HG03064 (cell line): ENCODE measurements around the gene VAMP2.

Source experiments
- ATAC-seq: cut with Tn5 transposase; IDR thresholded peaks from one replicate; pipeline ENCODE4 v1.9.1; 2021; ENCODE audit warnings: low read depth; ENCODE audit not compliant: unreplicated experiment

Gene VAMP2

DNA sequence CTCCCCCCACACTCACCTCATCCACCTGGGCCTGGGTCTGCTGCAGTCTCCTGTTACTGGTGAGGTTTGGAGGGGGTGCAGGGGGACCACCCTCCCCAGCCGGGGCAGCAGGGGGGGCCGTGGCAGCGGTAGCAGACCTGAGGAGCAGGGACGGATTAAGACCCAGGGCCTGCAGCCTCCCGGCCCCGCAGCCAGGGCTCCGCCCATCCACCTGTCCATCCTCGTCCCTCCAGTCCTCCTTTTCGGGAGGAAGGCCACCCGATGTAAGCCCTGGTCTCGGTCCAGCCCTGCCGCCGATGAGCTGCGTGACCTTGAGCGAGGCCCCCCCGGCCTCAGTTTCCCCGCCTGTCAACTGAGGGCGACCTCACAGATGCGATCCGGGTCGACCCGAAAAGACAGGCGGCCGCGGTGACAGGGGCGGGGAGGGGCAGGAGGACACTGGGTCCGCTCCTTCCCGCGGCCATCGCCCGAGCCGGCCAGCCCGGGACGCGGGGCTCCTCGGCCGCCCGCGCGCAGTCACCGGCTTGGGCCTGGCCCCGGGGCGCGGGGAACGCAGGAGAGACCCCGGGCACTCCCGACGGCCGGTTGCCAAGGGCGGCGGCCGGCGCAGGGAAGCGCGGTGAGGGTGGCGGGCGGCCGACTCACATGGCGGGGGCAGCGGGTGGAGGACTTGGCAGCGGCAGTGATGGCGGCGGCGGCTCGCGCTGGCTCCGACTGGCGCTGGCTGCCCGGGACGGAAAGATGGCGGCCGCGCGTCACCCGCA, at the start of gene VAMP2:
VAMP2 (minus strand) TSS at position 716 of the 764 bp plus-strand sequence; CDS start at position 647, 69 bp downstream.
- no peak for ATAC-seq

DNA sequence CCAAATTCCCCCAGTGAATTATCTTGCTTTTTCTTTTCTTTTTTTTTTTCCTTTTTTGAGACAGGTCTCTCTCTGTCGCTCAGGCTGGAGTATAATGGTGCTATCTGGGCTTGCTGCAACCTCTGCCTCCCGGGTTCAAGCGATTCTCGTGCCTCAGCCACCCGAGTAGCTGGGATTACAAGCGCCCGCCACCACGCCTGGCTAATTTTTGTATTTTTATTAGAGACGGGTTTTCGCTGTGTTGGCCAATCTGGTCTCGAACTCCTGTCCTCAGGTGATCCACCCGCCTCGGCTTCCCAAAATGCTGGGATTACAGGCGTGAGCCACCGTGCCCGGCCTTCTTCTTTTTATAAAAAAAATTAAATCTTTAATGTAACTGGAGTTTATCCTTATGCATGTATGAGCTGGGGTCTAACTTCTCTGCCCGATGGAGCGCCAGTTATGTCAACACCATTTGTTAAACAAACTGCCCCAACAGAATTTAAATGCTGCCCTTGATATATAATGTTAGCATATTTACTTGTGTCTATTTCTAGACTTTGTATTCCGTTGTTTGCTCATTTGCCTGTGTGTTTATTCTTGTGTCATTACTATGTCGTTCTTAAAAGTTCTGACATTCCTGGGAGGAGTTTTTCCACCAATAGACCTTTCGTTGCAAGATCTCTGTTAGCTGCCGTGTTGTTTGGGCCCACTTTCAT, 48.2 kb upstream of the VAMP2 start:
- no peak for ATAC-seq

GRCh38 chr17:8209907-8210760, 47.4 kb upstream of the VAMP2 start, which contains the start of gene AURKB:
TSS of gene AURKB (minus strand) at chr17:8210575. CDS start at chr17:8210224, 351 bp downstream.
- ATAC-seq = peak; percentile 58

DNA sequence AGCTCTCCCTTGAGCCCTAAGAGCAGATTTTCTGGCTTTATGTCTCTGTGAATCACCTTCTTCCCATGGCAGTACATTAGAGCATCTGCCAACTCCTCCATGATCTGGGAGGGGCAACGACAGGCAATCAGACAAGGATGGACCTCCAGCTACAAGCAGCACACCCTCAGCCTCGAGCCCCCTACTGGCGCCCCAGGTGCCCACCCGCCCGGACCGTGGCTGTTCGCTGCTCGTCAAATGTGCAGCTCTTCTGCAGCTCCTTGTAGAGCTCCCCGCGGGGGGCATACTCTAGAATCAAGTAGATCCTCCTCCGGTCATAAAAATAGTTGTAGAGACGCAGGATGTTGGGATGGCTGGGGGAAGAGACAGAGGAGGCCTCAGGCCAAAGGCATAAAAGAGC, 43.8 kb upstream of the VAMP2 start:
- no peak for ATAC-seq

- no peak for ATAC-seq
Measured at GRCh38 chr17:8204761-8205555, 42.2 kb upstream of the VAMP2 start.

DNA sequence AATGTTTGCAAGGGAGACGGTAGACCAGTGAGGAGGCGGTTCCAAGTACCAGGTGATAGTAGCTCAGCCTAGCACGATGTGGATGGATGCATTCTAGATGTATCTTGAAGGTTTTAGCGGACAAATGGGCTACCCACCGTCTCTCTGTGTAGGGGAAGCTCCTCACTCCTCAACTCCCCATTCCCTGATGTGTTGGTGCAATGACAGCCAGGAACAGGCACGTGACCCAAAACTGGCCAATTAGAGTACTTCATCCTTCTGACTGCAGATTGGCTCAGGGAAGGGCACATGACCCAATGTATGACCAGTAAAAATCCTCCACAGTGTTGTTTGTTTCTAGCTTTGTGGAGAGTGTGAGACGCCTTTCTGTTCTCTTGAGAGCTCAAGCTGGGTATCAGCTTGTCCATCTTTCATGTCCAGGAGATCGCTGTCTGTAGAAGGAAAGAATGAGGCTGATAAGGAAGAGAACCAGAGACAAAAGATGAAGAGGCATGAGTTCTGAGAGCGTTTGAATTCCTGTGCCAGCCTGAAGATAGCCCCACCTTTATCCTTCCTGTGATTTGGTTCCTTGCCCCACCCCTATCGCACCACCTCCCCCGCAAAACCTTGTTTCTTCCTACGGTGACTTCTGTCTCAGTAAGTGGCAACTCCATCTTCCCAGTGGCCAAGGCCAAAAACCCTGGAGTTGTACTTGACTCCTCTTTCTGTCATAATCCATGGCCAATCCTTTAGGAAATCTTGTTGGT, 29.5 kb upstream of the VAMP2 start:
- no peak for ATAC-seq

- ATAC-seq = no peak
Measured at GRCh38 chr17:8190506-8190905, 27.8 kb upstream of the VAMP2 start.

DNA sequence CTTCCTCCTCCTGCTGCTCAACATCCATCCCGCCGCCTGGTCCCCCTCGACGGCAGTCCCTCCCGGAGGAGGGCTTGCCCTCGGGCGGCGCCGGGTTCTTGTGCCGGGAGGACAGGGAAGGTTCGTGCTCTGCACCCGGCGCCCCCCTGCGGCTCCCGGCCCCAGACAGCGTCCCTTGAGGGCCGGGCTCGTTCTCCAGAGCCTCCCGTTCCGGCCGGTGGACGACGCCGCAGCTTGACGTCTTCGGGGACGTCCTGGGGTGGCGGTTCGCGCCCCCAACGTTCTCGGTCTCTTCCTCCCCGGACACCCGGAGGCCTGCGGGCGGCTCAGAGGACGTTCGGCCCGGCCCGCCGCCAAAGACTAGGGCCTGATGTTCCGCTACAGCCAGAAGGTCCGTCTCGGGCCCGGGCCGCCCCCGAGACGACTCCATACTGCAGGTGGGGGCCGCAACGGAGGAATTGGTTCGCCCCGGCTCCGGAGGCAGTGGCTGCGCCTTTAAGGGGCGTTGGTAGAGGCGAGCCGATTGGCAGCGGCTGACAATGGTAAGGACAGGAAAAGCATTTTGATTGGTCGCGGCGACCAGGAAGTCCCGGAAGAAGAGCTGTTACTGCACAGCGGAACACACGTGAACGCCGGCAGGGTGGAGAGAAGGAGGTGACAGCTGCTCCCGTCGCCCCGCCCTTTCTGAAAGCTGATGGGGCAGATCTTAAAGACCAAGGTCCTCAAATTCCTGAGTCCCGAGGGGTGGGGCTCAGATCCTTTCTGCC, 27.1 kb upstream of the VAMP2 start, which contains the start of gene BORCS6:
BORCS6 (minus strand) TSS at position 470 of the 767 bp plus-strand sequence; CDS start at position 430, 40 bp downstream.
- ATAC-seq = peak; percentile 38

- ATAC-seq = no peak
Measured at GRCh38 chr17:8189041-8189710, 26.4 kb upstream of the VAMP2 start.

- ATAC-seq = no peak
Measured at GRCh38 chr17:8188263-8188839, 25.6 kb upstream of the VAMP2 start.

GRCh38 chr17:8187517-8188262, 24.9 kb upstream of the VAMP2 start:
- ATAC-seq = no peak

DNA sequence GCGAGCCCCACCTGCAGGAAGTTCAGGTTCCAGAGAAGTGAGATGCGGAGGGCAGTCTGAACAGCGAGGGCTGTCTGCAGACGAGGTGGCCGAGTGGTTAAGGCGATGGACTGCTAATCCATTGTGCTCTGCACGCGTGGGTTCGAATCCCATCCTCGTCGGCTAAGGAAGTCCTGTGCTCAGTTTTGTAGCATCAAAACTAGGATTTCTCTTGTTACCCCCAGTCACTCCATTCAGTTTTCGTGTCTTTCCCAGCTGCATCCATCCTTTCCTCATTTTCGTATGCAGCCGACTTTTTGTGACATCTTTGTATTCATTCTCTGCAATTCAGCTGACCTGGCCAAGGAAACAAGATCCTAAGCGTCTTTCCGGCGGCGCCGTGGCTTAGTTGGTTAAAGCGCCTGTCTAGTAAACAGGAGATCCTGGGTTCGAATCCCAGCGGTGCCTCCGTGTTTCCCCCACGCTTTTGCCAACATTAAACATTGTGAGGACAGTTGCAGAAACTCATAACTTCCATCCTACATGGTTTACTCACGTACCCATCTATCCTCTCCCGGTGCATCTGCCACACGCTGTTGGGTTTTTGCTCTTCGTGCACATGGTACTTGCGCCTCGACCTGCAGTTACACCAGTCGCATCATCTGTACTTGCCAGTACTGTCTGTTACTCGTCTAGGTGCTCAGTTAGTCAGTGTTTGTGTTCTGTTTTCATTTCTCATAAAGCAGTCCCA, 24.2 kb upstream of the VAMP2 start:
- ATAC-seq = no peak

GRCh38 chr17:8186446-8186786, 23.7 kb upstream of the VAMP2 start:
- no peak for ATAC-seq

DNA sequence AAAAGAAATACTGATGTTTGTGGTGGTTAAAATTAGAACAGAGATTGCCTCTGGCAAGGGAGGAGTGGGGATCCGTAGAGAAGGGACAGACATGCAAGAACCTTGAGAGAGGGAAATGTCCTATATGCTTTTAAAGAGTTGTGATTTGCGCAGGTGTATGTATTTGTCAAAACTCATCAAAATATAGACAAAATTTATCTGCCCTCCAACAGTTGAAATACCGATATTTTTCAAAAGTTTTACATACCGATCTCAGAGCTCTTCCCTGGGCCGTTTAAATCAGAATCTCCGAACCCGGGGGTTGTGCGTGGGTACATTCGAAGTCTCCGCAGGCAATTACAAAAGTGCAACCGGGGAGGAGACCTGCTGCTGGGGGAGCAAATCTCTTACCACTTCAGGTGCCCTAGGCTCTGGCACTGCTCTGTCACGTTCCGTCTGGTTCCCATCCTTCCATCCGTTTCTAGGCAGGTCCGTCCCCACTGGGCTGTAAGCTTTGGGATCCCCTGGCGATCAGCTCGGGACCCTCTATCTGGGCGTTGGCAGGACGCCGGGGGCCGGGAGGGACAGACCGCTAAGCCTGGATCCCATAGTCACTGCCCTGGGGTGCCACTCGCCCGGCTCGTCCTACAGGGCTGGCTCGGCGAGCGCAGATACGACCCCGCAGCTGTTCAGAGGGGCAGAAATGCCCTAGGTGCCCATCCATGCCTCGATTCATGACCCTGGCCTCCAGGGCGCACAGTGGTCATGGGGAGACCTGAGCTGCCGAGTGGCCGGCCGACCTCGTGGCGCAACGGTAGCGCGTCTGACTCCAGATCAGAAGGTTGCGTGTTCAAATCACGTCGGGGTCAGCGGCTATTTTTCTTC, 23.1 kb upstream of the VAMP2 start:
- no peak for ATAC-seq

DNA sequence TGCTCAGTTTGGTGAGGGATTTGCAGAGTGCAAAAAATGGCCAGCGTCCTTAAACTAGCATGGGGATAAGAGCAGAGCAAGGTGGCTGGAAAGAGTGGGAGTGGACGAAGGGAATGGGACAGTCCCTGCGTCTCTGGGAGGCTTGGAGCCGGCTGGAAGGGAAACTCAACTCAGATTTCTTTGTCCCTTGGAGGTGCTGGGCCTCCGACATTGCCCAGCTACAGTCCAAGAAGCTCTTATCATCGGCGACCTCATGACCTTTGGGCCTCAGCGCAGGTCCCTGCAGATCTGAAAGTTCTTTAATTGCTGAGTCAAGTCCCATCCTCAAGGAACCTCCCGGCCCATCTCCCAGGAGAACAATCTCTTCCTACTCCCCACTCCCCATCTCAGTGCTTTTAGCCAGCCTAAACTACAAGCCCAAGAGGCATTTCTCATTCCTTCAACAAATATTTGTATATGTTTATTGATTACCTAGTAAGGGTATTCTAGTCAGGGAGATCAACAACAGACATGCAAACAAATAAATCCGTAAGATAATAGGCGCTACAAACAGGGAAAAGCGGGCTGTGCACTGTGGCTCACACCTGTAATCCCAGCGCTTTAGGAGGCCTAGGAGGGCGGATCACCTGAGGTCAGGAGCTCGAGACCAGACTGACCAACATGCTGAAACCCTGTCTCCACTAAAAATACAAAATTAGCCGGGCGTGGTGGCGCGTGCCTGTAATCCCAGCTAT, 14.4 kb upstream of the VAMP2 start:
- ATAC-seq = no peak
